HG03558 (cell line): ENCODE measurements around the gene GMFB.

ENCODE experiments used
- ATAC-seq: cut with Tn5 transposase; IDR thresholded peaks from one replicate; pipeline ENCODE4 v1.9.1; 2021; ENCODE audit warnings: moderate number of reproducible peaks; ENCODE audit not compliant: unreplicated experiment; ENCODE audit errors: extremely low read depth

The GMFB gene

GRCh38 chr14:54497224-54497623 is 8.4 kb upstream of the GMFB start:
- ATAC-seq = no peak

- ATAC-seq = no peak
These were observed 4.5 kb upstream of the GMFB start for GRCh38 chr14:54493293-54493692.

- ATAC-seq = no peak
These were observed 1.8 kb upstream of the GMFB start for GRCh38 chr14:54490445-54491175.

- no peak for ATAC-seq
These were observed 1.1 kb upstream of the GMFB start for GRCh38 chr14:54489731-54490444.

- no peak for ATAC-seq
These were observed 521 bp upstream of the GMFB start for GRCh38 chr14:54489318-54489683.

- no peak for ATAC-seq
These were observed 498 bp downstream of the GMFB start for GRCh38 chr14:54488318-54488645.

- no peak for ATAC-seq
These were observed 1.0 kb downstream of the GMFB start for GRCh38 chr14:54487771-54488170.

- no peak for ATAC-seq
These were observed 2.1 kb downstream of the GMFB start for GRCh38 chr14:54486685-54487084.

- ATAC-seq = no peak
These were observed 4.9 kb downstream of the GMFB start for GRCh38 chr14:54483846-54484245.

GRCh38 chr14:54483073-54483745 is 5.6 kb downstream of the GMFB start:
- ATAC-seq = no peak

- ATAC-seq = no peak
These were observed 7.1 kb downstream of the GMFB start for GRCh38 chr14:54481695-54482094.

GRCh38 chr14:54480830-54481562 is 7.8 kb downstream of the GMFB start:
- ATAC-seq = no peak

- no peak for ATAC-seq
These were observed 10.1 kb downstream of the GMFB start for GRCh38 chr14:54478636-54479215.

GRCh38 chr14:54475911-54476310 is 12.9 kb downstream of the GMFB start:
- ATAC-seq = no peak

GRCh38 chr14:54475187-54475899 is 13.4 kb downstream of the GMFB start:
- no peak for ATAC-seq

- ATAC-seq = no peak
These were observed 14.5 kb downstream of the GMFB start for GRCh38 chr14:54474232-54474793.

- ATAC-seq = no peak
These were observed 16.5 kb downstream of the GMFB start for GRCh38 chr14:54472315-54472714.

- no peak for ATAC-seq
These were observed 17.1 kb downstream of the GMFB start for GRCh38 chr14:54471641-54472040.

GRCh38 chr14:54470701-54471100 is 18.1 kb downstream of the GMFB start:
- no peak for ATAC-seq

- ATAC-seq = no peak
These were observed 21.5 kb downstream of the GMFB start for GRCh38 chr14:54467280-54467679.
